PFSK-1 (cell line): ENCODE data around the gene DENND6A.

ENCODE experiments used
- FOXP2 ChIP-seq: optimal IDR thresholded peaks from 2 replicates; pipeline ENCODE3; 2011; ENCODE audit warnings: borderline replicate concordance, control low read depth, inconsistent platforms; ENCODE audit not compliant: insufficient read depth; ENCODE audit errors: extremely low read length, extremely low read depth
- POLR2AphosphoS5 ChIP-seq: IDR thresholded peaks from 2 replicates; pipeline ENCODE4 v1.6.1; 2012; ENCODE audit warnings: low read depth, mild to moderate bottlenecking, control low read depth, low read length, moderate library complexity
- REST ChIP-seq, 2 experiments: IDR thresholded peaks; 2 replicates each; pipeline versions ENCODE4 v1.6.1 to v1.8.0; 2011 to 2012; ENCODE audit warnings: low read depth in 2 of 2, low read length in 2 of 2, control low read depth in 1 of 2, inconsistent platforms in 1 of 2, mild to moderate bottlenecking in 1 of 2, moderate library complexity in 1 of 2; ENCODE audit not compliant: insufficient read depth in 1 of 2
- SIN3A ChIP-seq: IDR thresholded peaks from 2 replicates; pipeline ENCODE4 v1.6.1; 2012; ENCODE audit warnings: mild to moderate bottlenecking, low read length, moderate library complexity, borderline replicate concordance; ENCODE audit not compliant: insufficient read depth
- TAF1 ChIP-seq: IDR thresholded peaks from 2 replicates; pipeline ENCODE4 v1.6.1; 2012; ENCODE audit warnings: low read length, control low read depth, borderline replicate concordance; ENCODE audit not compliant: insufficient read depth

DENND6A gene

GRCh38 chr3:57735405-57735804, 42.5 kb upstream of the DENND6A start:
- TF ChIP-seq POLR2AphosphoS5 = no peak
- TF ChIP-seq SIN3A = no peak
- TF ChIP-seq REST (IDR thresholded peaks at IDR 0.05; ENCODE audit: insufficient read depth in 1 of 2, low read depth in 2 of 2, low read length in 2 of 2) = no peak

- TF ChIP-seq SIN3A (no peak), FOXP2 (no peak), TAF1 (no peak), POLR2AphosphoS5 (no peak), REST (IDR thresholded peaks at IDR 0.05; ENCODE audit: insufficient read depth in 1 of 2, low read depth in 2 of 2, low read length in 2 of 2) (no peak)
Observed at GRCh38 chr3:57733790-57734189, 40.9 kb upstream of the DENND6A start.

GRCh38 chr3:57731311-57731710, 38.4 kb upstream of the DENND6A start:
- TF ChIP-seq TAF1 = no peak

- TF ChIP-seq SIN3A = no peak
- no peak for TF ChIP-seq REST (IDR thresholded peaks at IDR 0.05; ENCODE audit: insufficient read depth in 1 of 2, low read depth in 2 of 2, low read length in 2 of 2)
- TF ChIP-seq FOXP2 = no peak
- TF ChIP-seq TAF1 = no peak
- TF ChIP-seq POLR2AphosphoS5 = no peak
Observed at GRCh38 chr3:57730682-57731081, 37.8 kb upstream of the DENND6A start.

- TF ChIP-seq SIN3A = no peak
- TF ChIP-seq REST (IDR thresholded peaks at IDR 0.05; ENCODE audit: insufficient read depth in 1 of 2, low read depth in 2 of 2, low read length in 2 of 2) = no peak
- TF ChIP-seq TAF1 = no peak
- TF ChIP-seq POLR2AphosphoS5 = no peak
- TF ChIP-seq FOXP2 = no peak
Observed at GRCh38 chr3:57729334-57730045, 36.6 kb upstream of the DENND6A start.
